T-helper 1 cell treated with Interleukin-12 subunit alpha and Interleukin-12 subunit beta and Interleukin-4 antibody, amounts not matched to agents 30 μg/mL and 1 μg/mL, for 36 hours (primary cell): ENCODE measurements around the gene QSOX1.
A peak's percentile ranks its signal among the peaks of the same experiment; 100 is the strongest.

ENCODE experiments used
- H3K27ac Mint-ChIP-seq: one replicate; pipeline ENCODE4 v1.8.0; 2021; ENCODE audit warnings: mild to moderate bottlenecking, mixed read lengths
- H3K27me3 Mint-ChIP-seq: one replicate; pipeline ENCODE4 v1.8.0; 2021; ENCODE audit warnings: low read depth, mixed read lengths
- H3K36me3 Mint-ChIP-seq: one replicate; pipeline ENCODE4 v1.8.0; 2021; ENCODE audit warnings: low read depth, mixed read lengths
- H3K4me1 Mint-ChIP-seq: one replicate; pipeline ENCODE4 v1.8.0; 2021; ENCODE audit warnings: low read depth, mixed read lengths
- H3K4me3 Mint-ChIP-seq: one replicate; pipeline ENCODE4 v1.8.0; 2021; ENCODE audit warnings: mild to moderate bottlenecking, moderate library complexity, mixed read lengths
- H3K9me3 Mint-ChIP-seq: one replicate; pipeline ENCODE4 v1.8.0; 2021; ENCODE audit warnings: mixed read lengths

Gene QSOX1

DNA sequence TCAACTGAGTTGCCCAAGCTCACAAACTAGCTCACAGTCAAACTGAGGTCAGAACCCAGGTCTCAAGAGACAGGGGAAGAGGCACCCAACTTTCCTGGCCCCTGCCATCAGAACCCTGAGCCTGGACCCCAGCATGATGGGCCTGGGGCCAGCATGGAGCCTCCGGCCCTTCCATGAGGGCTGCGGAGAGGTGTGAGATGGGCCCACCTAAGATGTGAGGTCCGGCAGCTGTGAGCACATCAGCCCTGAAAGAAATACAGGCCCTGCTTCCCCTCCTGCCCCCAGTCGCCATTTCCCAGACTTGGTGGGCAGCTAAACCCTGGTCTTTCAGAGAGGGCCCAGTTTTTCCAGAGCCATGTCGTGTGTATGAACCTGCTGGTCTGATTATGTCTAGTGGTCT lies 30.6 kb downstream of the QSOX1 start:
- Mint-ChIP-seq H3K27me3 (no peaks in the 10 kb centered on the region), H3K4me3 (no peak overlapping the region), H3K4me1 (no peaks in the 10 kb centered on the region), H3K27ac (no peak overlapping the region), H3K36me3 (peaks cover 2% of the 10 kb centered on the region), H3K9me3 (no peaks in the 10 kb centered on the region)

DNA sequence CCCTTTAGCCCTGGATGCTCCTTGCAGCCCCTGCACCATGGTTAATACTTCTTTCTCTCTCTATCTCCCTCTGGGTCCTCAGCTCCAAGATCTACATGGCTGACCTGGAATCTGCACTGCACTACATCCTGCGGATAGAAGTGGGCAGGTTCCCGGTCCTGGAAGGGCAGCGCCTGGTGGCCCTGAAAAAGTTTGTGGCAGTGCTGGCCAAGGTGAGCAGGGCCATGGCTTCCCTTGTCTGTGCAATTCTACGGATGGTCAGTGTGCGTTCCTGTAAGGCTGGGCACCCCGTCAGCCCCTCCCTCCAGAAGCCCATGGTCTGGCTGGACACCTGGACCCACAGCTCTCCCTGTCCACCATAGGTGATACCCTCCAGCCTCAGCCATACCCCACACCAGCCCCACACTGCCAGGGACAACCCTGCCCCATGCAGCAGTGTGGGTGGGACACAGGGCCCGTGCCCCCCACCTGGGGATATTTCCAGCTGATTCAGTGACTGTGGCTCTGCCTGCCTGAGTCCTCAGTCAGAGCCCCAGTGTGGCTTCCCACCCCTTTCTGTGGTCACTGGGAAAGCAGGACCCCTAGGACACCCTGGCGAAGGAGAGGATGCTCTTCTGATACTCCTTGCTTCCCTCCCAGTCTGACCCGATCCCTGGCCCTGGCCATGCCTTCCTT lies 31.4 kb downstream of the QSOX1 start:
- no peaks in the 10 kb centered on the region for H3K9me3 Mint-ChIP-seq
- no peaks in the 10 kb centered on the region for H3K4me1 Mint-ChIP-seq
- no peak overlapping the region for H3K4me3 Mint-ChIP-seq
- H3K27me3 Mint-ChIP-seq: no peaks in the 10 kb centered on the region
- no peak overlapping the region for H3K27ac Mint-ChIP-seq
- H3K36me3 Mint-ChIP-seq: peaks cover 2% of the 10 kb centered on the region

DNA sequence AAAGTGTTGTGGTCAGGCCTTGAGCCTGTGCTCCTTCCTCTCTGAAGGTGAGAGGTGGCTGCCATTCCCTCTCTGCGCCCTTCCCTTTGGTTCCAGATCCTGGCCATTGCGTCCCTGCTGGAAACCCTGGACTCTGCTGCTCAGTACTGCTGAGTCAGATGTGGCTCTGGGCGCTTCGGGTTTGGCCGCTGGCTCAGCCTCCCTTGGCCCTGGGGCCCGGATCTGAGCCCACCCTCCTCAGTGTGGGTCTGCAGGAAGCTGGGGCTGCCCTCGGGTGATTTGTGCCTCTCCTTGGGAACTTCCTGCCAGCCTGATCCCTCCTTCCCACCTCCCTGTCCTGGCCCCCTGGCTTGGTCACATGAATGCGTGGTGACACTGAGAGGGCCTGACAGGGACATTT lies 32.2 kb downstream of the QSOX1 start:
- Mint-ChIP-seq H3K36me3 (peaks cover 3% of the 10 kb centered on the region), H3K4me1 (no peaks in the 10 kb centered on the region)

DNA sequence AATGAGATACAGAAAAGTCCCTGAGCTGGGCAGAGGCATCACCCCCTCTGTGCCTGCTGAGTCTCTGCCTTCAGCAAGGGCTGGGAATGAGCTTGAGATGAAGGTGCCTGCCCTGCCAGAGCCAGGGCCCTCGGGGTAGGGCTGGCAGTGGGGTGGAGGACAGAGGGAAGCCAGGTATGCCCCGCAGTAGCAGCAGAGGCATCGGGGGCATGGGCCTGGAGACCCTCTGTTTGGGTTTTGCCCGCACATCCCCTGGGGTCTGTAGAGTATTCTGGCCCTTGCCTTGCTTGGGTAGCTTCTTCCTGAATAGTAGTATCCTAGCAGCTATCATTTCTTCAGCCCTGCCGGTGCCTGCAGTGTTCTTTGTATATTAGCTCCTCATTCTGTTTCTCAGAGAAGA lies 33.0 kb downstream of the QSOX1 start:
- peaks cover 4% of the 10 kb centered on the region for H3K4me1 Mint-ChIP-seq
- H3K4me3 Mint-ChIP-seq: no peak overlapping the region
- H3K27me3 Mint-ChIP-seq: no peaks in the 10 kb centered on the region
- H3K27ac Mint-ChIP-seq: no peak overlapping the region
- H3K36me3 Mint-ChIP-seq: peaks cover 3% of the 10 kb centered on the region
- H3K9me3 Mint-ChIP-seq: no peaks in the 10 kb centered on the region

More for the DNA sequence above, 32.2 kb downstream of the QSOX1 start:
- H3K4me3 Mint-ChIP-seq: no peak overlapping the region
- no peaks in the 10 kb centered on the region for H3K9me3 Mint-ChIP-seq
- no peaks in the 10 kb centered on the region for H3K27me3 Mint-ChIP-seq
- no peak overlapping the region for H3K27ac Mint-ChIP-seq

DNA sequence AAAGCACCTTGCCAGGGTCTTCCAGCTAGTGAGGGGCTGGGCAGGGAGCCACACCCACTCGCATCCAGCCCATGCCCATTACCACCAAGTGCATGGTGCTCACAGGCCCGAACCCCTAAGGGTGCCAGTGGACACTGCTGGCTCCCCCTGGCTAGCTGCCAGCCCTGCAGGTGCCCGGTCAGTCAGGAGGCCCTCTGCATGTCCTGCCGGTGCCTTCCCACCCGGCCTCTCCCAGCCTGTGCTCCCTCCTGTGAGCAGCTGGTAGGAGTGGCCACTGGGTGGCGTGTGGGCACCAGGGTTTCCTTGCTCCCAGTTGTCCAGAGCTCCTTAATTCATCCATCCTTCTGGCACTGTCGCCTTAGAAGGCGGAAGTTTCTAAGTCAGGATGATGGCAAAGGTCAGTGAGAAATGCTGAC lies 33.4 kb downstream of the QSOX1 start:
- no peak overlapping the region for H3K27ac Mint-ChIP-seq

DNA sequence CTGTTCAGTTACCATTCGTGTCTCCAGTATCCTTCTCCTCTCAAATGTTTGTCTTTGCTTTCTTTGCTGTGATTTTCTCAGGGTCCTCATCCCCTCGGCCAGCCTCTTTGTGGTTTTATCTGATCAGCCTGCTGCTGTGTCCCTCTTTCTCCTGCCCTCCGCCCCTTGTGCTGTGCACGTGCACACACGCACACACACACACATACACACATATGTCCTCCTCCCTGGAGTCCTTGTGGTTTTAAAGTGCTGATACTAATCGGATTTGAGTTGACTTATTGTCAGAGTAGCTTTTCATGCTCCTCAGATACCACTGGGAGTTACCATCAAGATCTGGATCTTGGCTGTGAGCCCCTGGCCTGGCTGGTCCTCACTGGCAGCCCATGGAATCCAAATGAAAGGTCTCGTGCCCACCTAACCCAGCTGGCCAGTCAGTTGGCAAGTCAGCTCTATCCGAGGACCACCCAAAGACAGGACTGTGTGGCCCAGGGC lies 34.1 kb downstream of the QSOX1 start:
- H3K27ac Mint-ChIP-seq: no peak overlapping the region
- no peak overlapping the region for H3K4me3 Mint-ChIP-seq
- H3K27me3 Mint-ChIP-seq: no peaks in the 10 kb centered on the region
- peaks cover 3% of the 10 kb centered on the region for H3K36me3 Mint-ChIP-seq
- H3K4me1 Mint-ChIP-seq: peaks cover 6% of the 10 kb centered on the region
- no peaks in the 10 kb centered on the region for H3K9me3 Mint-ChIP-seq

More for the DNA sequence above, 33.4 kb downstream of the QSOX1 start:
- Mint-ChIP-seq H3K9me3 (no peaks in the 10 kb centered on the region), H3K4me3 (no peak overlapping the region), H3K36me3 (peaks cover 3% of the 10 kb centered on the region), H3K27me3 (no peaks in the 10 kb centered on the region), H3K4me1 (peaks cover 6% of the 10 kb centered on the region)

DNA sequence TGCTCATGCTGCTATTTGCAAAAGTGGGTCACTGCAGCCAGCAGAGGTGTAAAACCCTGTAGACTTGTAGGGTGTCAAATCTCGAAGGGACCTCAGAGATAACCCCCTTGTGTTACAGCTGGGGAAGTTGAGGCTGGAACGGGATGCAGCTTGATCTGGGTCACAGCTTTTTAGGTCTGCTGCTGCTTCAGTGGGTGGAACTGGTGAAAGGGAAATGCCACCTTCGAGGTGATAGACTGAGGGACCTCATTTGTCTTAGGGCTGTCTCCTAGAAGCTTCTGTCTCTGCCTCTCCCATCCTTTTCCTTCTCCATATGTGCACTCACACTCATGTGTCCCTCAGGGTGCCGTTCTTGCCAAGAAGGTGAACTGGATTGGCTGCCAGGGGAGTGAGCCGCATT lies 35.4 kb downstream of the QSOX1 start:
- Mint-ChIP-seq H3K27ac (no peak overlapping the region), H3K4me3 (no peak overlapping the region), H3K36me3 (peaks cover 3% of the 10 kb centered on the region), H3K9me3 (no peaks in the 10 kb centered on the region), H3K4me1 (peaks cover 6% of the 10 kb centered on the region), H3K27me3 (no peaks in the 10 kb centered on the region)

DNA sequence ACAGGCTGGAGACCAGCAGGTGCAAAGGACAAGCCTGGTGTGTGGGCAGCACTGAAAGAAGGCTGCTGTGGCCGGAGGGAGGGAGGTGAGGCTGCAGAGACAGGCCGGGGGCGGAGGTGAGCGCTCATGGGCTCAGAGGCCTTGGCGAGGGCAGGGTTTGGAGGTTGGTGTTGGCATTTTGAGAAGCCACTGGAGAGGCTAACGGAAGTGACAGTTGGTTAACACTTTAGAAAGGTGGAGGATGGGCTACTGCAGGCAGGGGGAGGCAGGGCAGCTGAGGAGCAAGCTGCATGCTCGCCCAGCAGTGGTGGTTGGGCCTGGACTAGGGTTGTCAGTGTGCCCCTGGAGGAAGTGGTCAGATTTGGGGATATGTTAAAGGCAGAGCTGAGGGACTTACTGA lies 37.5 kb downstream of the QSOX1 start:
- H3K27ac Mint-ChIP-seq: peak overlapping the region; percentile 56
- no peaks in the 10 kb centered on the region for H3K27me3 Mint-ChIP-seq

DNA sequence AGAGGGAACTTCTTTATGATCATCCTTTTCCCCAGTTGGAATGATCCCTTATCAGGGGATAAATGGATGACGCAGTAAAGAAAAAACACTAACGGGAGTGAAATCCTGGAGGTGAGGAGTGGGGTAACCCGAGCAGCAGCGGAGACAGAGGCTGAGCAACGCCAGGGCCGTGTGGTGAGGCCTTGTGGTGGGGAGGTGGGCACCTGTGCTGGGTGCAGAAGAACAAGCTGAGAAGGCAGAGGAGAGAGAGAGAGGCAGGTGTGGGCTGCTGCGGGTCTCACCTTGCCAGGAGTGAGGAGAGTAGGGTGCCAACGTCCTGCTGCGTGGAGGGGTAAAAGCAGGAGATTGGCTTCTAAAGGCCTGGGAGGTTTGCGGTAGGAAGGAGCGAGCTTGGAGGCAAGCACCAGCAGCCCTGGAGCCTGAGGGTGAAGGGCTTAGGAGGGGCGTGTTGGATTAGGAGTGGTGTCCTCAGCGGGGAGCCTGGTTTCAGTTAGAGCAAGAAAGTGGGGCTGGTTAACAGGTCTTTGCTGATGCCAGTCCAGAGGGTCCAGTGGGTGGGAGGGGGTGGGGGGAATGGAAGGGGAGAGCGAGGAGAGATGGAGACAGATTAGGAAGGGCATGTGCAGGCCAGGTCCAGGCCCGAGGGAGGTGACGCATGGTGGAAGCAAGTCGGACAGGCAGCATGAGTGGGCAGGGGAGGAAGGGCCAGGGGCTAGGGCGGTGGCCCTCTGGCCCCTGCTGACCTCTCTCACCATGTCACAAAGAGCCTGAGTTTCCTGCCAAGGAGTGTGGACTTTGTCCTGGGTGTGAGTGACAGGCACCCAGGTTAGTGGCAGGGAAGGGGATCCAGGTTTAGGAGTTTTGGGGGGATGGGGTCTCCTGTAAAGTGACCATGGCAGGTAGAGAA lies 38.7 kb downstream of the QSOX1 start:
- peaks cover 1% of the 10 kb centered on the region for H3K36me3 Mint-ChIP-seq
- peaks cover 6% of the 10 kb centered on the region for H3K4me1 Mint-ChIP-seq
- no peaks in the 10 kb centered on the region for H3K9me3 Mint-ChIP-seq
- no peak overlapping the region for H3K4me3 Mint-ChIP-seq
- no peaks in the 10 kb centered on the region for H3K27me3 Mint-ChIP-seq
- peak overlapping the region; percentile 35 for H3K27ac Mint-ChIP-seq

More for the DNA sequence above, 37.5 kb downstream of the QSOX1 start:
- peaks cover 6% of the 10 kb centered on the region for H3K4me1 Mint-ChIP-seq
- H3K4me3 Mint-ChIP-seq: no peak overlapping the region
- no peaks in the 10 kb centered on the region for H3K9me3 Mint-ChIP-seq
- H3K36me3 Mint-ChIP-seq: peaks cover 1% of the 10 kb centered on the region

DNA sequence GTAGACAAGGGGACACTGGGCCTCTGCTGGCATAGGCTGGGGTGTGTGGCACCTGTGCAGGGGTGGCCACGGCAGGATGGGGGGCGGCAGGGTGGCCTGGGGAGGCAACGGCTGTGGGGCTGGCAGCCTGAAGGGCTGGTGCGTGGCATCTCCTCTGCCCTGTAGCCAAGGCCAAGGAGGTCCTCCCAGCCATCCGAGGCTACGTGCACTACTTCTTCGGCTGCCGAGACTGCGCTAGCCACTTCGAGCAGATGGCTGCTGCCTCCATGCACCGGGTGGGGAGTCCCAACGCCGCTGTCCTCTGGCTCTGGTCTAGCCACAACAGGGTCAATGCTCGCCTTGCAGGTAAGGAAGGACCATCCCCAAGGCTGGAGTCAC lies 39.4 kb downstream of the QSOX1 start:
- H3K27me3 Mint-ChIP-seq: no peaks in the 10 kb centered on the region
- no peak overlapping the region for H3K4me3 Mint-ChIP-seq
- H3K9me3 Mint-ChIP-seq: no peaks in the 10 kb centered on the region
- peaks cover 1% of the 10 kb centered on the region for H3K36me3 Mint-ChIP-seq
- peaks cover 6% of the 10 kb centered on the region for H3K4me1 Mint-ChIP-seq
- H3K27ac Mint-ChIP-seq: no peak overlapping the region

DNA sequence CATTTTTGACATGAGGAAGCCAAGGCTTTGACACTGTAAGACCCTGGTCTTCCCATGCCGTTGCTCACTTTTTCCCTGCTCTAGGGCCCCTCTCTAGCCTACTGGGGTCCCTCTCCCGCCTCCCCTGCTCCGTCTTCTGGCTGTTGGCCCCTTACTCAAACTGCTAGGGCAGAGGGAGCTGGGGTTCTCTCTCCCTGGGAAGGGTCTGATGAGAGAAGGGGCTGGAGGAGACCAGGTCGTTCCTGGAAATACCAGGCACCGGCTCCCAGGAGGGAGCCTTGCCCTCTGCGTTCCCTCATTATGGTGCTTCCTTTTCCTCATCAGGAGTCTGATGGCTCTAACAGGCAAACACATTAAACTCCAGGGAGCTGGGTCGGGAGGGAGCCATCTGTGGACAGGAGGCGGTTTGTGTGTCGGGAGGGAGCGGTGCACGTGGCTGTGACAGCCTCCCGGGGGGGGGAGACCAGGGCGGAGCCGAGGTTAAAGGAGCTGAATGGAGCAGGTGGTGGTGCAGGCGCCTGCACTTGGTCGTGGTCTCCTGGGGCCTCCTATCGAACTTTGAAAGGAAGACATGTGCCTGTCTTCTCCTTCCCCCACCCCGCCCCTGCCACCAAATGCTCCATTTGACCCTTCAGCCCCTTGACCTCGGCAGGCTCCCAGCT lies 40.0 kb downstream of the QSOX1 start:
- Mint-ChIP-seq H3K36me3 (peaks cover 1% of the 10 kb centered on the region), H3K27me3 (no peaks in the 10 kb centered on the region), H3K27ac (no peak overlapping the region)

DNA sequence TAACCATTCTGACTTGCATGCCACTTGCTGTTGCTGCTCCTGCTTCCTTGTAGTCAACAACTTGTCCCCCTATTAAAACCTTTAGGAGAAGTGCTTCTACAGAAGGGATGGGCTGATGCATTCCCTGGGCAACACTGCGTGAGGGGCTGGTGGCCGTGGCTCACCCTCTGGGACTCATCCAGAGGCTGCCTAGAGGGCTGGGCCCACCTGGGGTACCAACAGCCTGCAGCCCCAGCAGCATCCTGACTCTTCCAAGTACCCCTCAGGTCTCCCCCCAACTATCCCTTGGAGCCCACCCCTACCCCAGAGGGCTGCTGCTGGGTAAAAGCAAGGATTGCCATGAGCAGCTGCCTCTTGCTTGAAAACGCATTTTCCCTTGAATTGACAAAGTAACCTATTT lies 40.7 kb downstream of the QSOX1 start:
- peaks cover 6% of the 10 kb centered on the region for H3K4me1 Mint-ChIP-seq
- H3K36me3 Mint-ChIP-seq: peaks cover 1% of the 10 kb centered on the region
- H3K4me3 Mint-ChIP-seq: no peak overlapping the region
- H3K9me3 Mint-ChIP-seq: no peaks in the 10 kb centered on the region
- H3K27me3 Mint-ChIP-seq: no peaks in the 10 kb centered on the region
- no peak overlapping the region for H3K27ac Mint-ChIP-seq

More for the DNA sequence above, 40.0 kb downstream of the QSOX1 start:
- H3K4me1 Mint-ChIP-seq: peaks cover 6% of the 10 kb centered on the region
- H3K4me3 Mint-ChIP-seq: no peak overlapping the region
- no peaks in the 10 kb centered on the region for H3K9me3 Mint-ChIP-seq

DNA sequence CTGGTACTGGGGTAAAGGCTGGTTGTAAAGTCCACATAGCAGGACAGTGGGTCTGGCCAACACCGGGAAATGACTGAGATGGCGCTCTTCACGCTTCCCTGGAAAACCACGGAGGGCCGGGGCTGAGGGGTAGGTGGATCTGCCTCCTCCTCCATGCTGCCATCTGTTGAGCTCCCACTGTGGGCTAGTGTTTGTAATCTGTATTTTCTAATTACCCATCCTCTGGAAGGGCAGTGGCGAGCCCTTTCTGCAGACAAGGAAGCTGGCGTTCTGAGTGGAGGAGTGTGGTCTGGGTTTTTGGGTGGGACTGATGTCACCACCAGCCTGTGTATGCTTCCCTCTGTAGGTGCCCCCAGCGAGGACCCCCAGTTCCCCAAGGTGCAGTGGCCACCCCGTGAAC lies 41.2 kb downstream of the QSOX1 start:
- Mint-ChIP-seq H3K4me3 (no peak overlapping the region), H3K36me3 (peaks cover 1% of the 10 kb centered on the region), H3K27ac (no peak overlapping the region), H3K9me3 (no peaks in the 10 kb centered on the region), H3K27me3 (no peaks in the 10 kb centered on the region), H3K4me1 (peaks cover 6% of the 10 kb centered on the region)

DNA sequence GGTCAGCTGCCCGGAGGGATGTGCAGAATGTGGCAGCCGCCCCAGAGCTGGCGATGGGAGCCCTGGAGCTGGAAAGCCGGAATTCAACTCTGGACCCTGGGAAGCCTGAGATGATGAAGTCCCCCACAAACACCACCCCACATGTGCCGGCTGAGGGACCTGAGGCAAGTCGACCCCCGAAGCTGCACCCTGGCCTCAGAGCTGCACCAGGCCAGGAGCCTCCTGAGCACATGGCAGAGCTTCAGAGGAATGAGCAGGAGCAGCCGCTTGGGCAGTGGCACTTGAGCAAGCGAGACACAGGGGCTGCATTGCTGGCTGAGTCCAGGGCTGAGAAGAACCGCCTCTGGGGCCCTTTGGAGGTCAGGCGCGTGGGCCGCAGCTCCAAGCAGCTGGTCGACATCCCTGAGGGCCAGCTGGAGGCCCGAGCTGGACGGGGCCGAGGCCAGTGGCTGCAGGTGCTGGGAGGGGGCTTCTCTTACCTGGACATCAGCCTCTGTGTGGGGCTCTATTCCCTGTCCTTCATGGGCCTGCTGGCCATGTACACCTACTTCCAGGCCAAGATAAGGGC lies 41.9 kb downstream of the QSOX1 start:
- Mint-ChIP-seq H3K4me3 (no peak overlapping the region), H3K36me3 (no peaks in the 10 kb centered on the region), H3K4me1 (peaks cover 6% of the 10 kb centered on the region)

More for the DNA sequence above, 41.9 kb downstream of the QSOX1 start:
- Mint-ChIP-seq H3K9me3 (no peaks in the 10 kb centered on the region), H3K27ac (no peak overlapping the region), H3K27me3 (no peaks in the 10 kb centered on the region)
